GM13977 (cell line): Measurements from ENCODE around the gene CMPK2.
"Not testable (repeated sequence)": the region's sequence is repeated elsewhere in the genome, so short reads cannot be mapped to it uniquely, and the experiment has no call there.

ENCODE experiments used
- DNase-seq: peaks from one replicate; pipeline ENCODE4 v3.0.0; 2012; ENCODE audit warnings: low spot score
- in situ Hi-C: fragments of 300-500 bp; cut with MboI; formaldehyde crosslinking; loops from one replicate; pipeline ENCODE4 v1.12.0; 2022; ENCODE audit warnings: low sequenced_read_pairs, low pct_unique_long_range_greater_than_20kb, mixed read lengths, inconsistent platforms; ENCODE audit not compliant: unreplicated experiment
- TF ChIP-seq, protein P1 (sequence below): IDR thresholded peaks from 2 replicates; pipeline ENCODE4 v1.5.1; 2012; ENCODE audit warnings: mild to moderate bottlenecking, control low read depth; ENCODE audit not compliant: insufficient read depth; ENCODE audit errors: extremely low read depth, missing control alignments

CMPK2 gene

GRCh38 chr2:6863792-6864191 is 1.9 kb downstream of the CMPK2 start:
- DNase-seq = peak; percentile 16
- in situ Hi-C loops = no loop called here
- TF ChIP-seq, protein P1, sequence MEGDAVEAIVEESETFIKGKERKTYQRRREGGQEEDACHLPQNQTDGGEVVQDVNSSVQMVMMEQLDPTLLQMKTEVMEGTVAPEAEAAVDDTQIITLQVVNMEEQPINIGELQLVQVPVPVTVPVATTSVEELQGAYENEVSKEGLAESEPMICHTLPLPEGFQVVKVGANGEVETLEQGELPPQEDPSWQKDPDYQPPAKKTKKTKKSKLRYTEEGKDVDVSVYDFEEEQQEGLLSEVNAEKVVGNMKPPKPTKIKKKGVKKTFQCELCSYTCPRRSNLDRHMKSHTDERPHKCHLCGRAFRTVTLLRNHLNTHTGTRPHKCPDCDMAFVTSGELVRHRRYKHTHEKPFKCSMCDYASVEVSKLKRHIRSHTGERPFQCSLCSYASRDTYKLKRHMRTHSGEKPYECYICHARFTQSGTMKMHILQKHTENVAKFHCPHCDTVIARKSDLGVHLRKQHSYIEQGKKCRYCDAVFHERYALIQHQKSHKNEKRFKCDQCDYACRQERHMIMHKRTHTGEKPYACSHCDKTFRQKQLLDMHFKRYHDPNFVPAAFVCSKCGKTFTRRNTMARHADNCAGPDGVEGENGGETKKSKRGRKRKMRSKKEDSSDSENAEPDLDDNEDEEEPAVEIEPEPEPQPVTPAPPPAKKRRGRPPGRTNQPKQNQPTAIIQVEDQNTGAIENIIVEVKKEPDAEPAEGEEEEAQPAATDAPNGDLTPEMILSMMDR = no peak

- DNase-seq = no peak
- TF ChIP-seq, protein P1 = no peak
- in situ Hi-C loops = no loop called here
Observed at GRCh38 chr2:6860296-6860695, 5.4 kb downstream of the CMPK2 start.

DNA sequence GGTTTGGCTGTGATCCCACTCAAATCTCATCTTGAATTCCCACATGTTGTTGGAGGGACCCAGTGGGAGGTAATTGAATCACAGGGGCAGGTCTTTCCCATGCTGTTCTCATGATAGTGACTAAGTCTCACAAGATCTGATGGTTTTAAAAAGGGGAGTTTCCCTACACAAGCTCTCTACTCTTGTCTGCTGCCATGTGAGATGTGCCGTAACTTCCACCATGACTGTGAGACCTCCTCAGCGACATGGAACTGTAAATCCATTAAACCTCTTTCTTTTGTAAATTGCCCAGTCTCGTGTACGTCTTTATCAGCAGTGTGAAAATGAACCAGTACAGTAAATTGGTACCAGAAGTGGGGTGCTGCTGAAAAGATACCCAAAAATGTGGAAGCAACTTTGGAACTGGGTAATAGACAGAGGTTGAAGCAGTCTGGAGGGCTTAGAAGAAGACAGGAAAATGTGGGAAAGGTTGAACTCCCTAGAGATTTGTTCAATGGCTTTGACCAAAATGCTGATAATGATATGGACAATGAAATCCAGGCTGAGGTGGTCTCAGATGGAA is 7.2 kb downstream of the CMPK2 start:
- DNase-seq, in situ Hi-C loops: not testable (repeated sequence)

DNA sequence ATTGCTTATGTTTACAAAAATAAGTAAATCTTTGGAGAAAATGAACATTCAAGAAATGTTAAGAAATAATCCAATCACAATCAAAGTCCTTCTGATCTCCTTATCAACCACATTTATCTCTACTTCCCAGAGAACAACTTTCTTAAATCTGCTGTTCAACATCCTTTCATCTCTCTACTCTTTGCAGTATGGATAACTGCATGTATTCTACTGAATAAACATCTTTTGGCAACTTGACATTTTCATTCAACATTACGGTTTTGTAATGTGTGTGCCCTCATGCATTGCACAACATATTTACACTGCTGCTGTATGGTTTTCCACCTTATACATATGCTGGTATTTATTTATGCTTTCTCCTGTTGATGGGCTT is 9.2 kb downstream of the CMPK2 start:
- TF ChIP-seq, protein P1 = no peak
- in situ Hi-C loops = no loop called here
- DNase-seq = no peak

GRCh38 chr2:6855860-6856547 is 9.7 kb downstream of the CMPK2 start:
- TF ChIP-seq, protein P1 = no peak
- in situ Hi-C loops = no loop called here
- DNase-seq = no peak

DNA sequence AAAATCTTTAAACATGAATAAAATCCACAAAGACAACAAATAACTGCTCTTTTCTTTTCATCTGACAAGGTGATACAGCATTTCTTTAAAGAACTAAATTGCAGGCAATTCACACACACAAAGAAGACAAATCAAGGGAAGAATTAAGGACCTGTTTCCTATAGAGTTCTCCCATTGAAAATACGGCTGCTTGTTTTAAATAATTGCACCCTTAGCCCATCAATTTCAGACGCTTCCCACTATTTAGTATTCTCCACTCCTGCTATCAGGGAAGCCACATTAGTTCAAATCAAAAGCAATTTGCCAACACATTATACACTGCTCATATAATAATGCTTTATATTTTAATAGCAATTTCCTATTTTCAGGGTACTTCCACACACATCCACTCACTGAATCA is 11.3 kb downstream of the CMPK2 start:
- TF ChIP-seq, protein P1 = no peak
- DNase-seq = no peak
- in situ Hi-C loops = no loop called here

GRCh38 chr2:6852195-6852594 is 13.5 kb downstream of the CMPK2 start:
- no peak for DNase-seq
- TF ChIP-seq, protein P1 = no peak
- in situ Hi-C loops = no loop called here
